ENCODE results near the gene MMP10.

DNA sequence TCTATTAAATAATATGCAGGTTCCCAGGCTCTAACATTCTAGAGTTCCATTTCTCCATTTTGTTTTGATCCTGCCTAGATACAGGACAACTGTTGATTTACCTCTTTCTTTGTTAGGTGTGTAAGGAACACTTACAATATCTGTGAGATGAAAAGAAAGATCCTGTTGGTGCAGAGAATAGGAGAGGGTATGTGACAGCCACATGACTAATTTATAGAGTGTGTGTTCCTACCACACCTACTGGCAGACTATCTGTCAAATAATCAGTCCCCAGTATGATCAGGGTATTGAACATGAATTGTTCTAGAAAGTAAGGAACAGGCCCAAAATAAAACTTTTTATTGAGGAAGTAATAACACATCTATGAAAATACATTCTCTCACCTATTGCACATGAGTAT, 10.2 kb downstream of the MMP10 start:
- TF ChIP-seq, protein P1, sequence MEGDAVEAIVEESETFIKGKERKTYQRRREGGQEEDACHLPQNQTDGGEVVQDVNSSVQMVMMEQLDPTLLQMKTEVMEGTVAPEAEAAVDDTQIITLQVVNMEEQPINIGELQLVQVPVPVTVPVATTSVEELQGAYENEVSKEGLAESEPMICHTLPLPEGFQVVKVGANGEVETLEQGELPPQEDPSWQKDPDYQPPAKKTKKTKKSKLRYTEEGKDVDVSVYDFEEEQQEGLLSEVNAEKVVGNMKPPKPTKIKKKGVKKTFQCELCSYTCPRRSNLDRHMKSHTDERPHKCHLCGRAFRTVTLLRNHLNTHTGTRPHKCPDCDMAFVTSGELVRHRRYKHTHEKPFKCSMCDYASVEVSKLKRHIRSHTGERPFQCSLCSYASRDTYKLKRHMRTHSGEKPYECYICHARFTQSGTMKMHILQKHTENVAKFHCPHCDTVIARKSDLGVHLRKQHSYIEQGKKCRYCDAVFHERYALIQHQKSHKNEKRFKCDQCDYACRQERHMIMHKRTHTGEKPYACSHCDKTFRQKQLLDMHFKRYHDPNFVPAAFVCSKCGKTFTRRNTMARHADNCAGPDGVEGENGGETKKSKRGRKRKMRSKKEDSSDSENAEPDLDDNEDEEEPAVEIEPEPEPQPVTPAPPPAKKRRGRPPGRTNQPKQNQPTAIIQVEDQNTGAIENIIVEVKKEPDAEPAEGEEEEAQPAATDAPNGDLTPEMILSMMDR (conservative IDR thresholded peaks at IDR 0.05), result no peak
- no peak for TF ChIP-seq EZH2 (IDR thresholded peaks at IDR 0.05; ENCODE audit: low read depth)

All from PC-9 (cell line).